Adipocyte (in vitro differentiated cells): ENCODE data around the gene FAM156A.
A peak's percentile ranks its signal among the peaks of the same experiment; 100 is the strongest.
"Not testable (repeated sequence)": the region's sequence is repeated elsewhere in the genome, so short reads cannot be mapped to it uniquely, and the experiment has no call there.

Source experiments
- DNase-seq: peaks from one replicate; pipeline ENCODE4 v3.0.0-alpha.2; 2015; ENCODE audit warnings: low read depth
- H3K27me3 ChIP-seq: replicated peaks from 2 replicates; pipeline ENCODE4 v1.7.0; 2013; ENCODE audit warnings: mild to moderate bottlenecking, low read length, moderate library complexity; ENCODE audit not compliant: control insufficient read depth, insufficient read depth
- H3K36me3 ChIP-seq: 2 replicates; pipeline ENCODE4 v1.7.0; 2013; ENCODE audit warnings: low read length, mild to moderate bottlenecking, moderate library complexity; ENCODE audit not compliant: control insufficient read depth, insufficient read depth, severe bottlenecking
- H3K4me1 ChIP-seq: 2 replicates; pipeline ENCODE4 v1.7.0; 2013; ENCODE audit warnings: mild to moderate bottlenecking, low read length, moderate library complexity; ENCODE audit not compliant: control insufficient read depth, insufficient read depth
- H3K4me3 ChIP-seq: 2 replicates; pipeline ENCODE4 v1.7.0; 2013; ENCODE audit warnings: mild to moderate bottlenecking, low read length, moderate library complexity
- H3K9ac ChIP-seq: 2 replicates; pipeline ENCODE4 v1.7.0; 2013; ENCODE audit warnings: mild to moderate bottlenecking, low read length, moderate library complexity
- H3K9me3 ChIP-seq: 2 replicates; pipeline ENCODE4 v1.7.0; 2013; ENCODE audit warnings: mild to moderate bottlenecking, low read length, moderate library complexity; ENCODE audit not compliant: control insufficient read depth

The FAM156A gene

GRCh38 chrX:52949325-52949724 lies 9.0 kb downstream of the FAM156A start:
- not testable (repeated sequence) for H3K9ac ChIP-seq, H3K4me3 ChIP-seq, H3K27me3 ChIP-seq, H3K36me3 ChIP-seq, H3K4me1 ChIP-seq, H3K9me3 ChIP-seq, DNase-seq

- DNase-seq, H3K9me3 ChIP-seq, H3K4me3 ChIP-seq, H3K36me3 ChIP-seq, H3K4me1 ChIP-seq, H3K27me3 ChIP-seq, H3K9ac ChIP-seq: not testable (repeated sequence)
Measured at GRCh38 chrX:52948265-52948664, 10.1 kb downstream of the FAM156A start.

GRCh38 chrX:52947501-52947900 lies 10.8 kb downstream of the FAM156A start:
- not testable (repeated sequence) for H3K27me3 ChIP-seq, H3K9ac ChIP-seq, DNase-seq, H3K9me3 ChIP-seq, H3K36me3 ChIP-seq, H3K4me3 ChIP-seq, H3K4me1 ChIP-seq

GRCh38 chrX:52945838-52946494 lies 12.4 kb downstream of the FAM156A start:
- H3K27me3 ChIP-seq, H3K9ac ChIP-seq, H3K4me3 ChIP-seq, H3K9me3 ChIP-seq, H3K4me1 ChIP-seq, H3K36me3 ChIP-seq, DNase-seq: not testable (repeated sequence)

- H3K36me3 ChIP-seq, H3K4me3 ChIP-seq, DNase-seq, H3K27me3 ChIP-seq, H3K9me3 ChIP-seq, H3K9ac ChIP-seq, H3K4me1 ChIP-seq: not testable (repeated sequence)
Measured at GRCh38 chrX:52941728-52942127, 16.6 kb downstream of the FAM156A start.

- not testable (repeated sequence) for H3K9ac ChIP-seq, H3K4me3 ChIP-seq, DNase-seq, H3K27me3 ChIP-seq, H3K9me3 ChIP-seq, H3K36me3 ChIP-seq, H3K4me1 ChIP-seq
Measured at GRCh38 chrX:52940704-52941103, 17.6 kb downstream of the FAM156A start.

GRCh38 chrX:52935470-52935784 lies 22.9 kb downstream of the FAM156A start:
- H3K9ac ChIP-seq, result peak overlapping the region; percentile 92
- not testable (repeated sequence) for H3K36me3 ChIP-seq, H3K27me3 ChIP-seq, DNase-seq, H3K9me3 ChIP-seq
- peak overlapping the region; percentile 92 for H3K4me3 ChIP-seq
- H3K4me1 ChIP-seq, result peaks cover 10% of the 10 kb centered on the region

GRCh38 chrX:52934704-52935469 lies 23.4 kb downstream of the FAM156A start:
- peak overlapping the region; percentile 92 for H3K9ac ChIP-seq
- H3K36me3 ChIP-seq, result no peaks in the 10 kb centered on the region
- H3K27me3 ChIP-seq, result no peaks in the 10 kb centered on the region
- peaks cover 10% of the 10 kb centered on the region for H3K4me1 ChIP-seq
- DNase-seq, result peak; percentile 97
- no peaks in the 10 kb centered on the region for H3K9me3 ChIP-seq
- peak overlapping the region; percentile 92 for H3K4me3 ChIP-seq

GRCh38 chrX:52933976-52934703 lies 24.2 kb downstream of the FAM156A start:
- DNase-seq, result no peak
- no peaks in the 10 kb centered on the region for H3K36me3 ChIP-seq
- H3K9me3 ChIP-seq, result no peaks in the 10 kb centered on the region
- H3K9ac ChIP-seq, result peak overlapping the region; percentile 92
- no peaks in the 10 kb centered on the region for H3K27me3 ChIP-seq
- peaks cover 10% of the 10 kb centered on the region for H3K4me1 ChIP-seq
- peak overlapping the region; percentile 92 for H3K4me3 ChIP-seq

- no peak overlapping the region for H3K4me3 ChIP-seq
- H3K9ac ChIP-seq, result no peak overlapping the region
- no peak for DNase-seq
Measured at GRCh38 chrX:52933213-52933612, 25.1 kb downstream of the FAM156A start.

GRCh38 chrX:52930214-52930613 lies 28.1 kb downstream of the FAM156A start:
- not testable (repeated sequence) for H3K9me3 ChIP-seq, DNase-seq, H3K9ac ChIP-seq, H3K36me3 ChIP-seq, H3K4me1 ChIP-seq, H3K27me3 ChIP-seq, H3K4me3 ChIP-seq

More at GRCh38 chrX:52933213-52933612, 25.1 kb downstream of the FAM156A start:
- no peaks in the 10 kb centered on the region for H3K9me3 ChIP-seq
- no peaks in the 10 kb centered on the region for H3K27me3 ChIP-seq
- peaks cover 10% of the 10 kb centered on the region for H3K4me1 ChIP-seq
- H3K36me3 ChIP-seq, result no peaks in the 10 kb centered on the region
